ENCODE results near the gene NADSYN1. TPM values are rescaled to one million over a fixed set of nuclear protein-coding genes. Genes with fewer than 3 reads are reported as not detected.

NADSYN1 gene
- total RNA-seq, 3 donors from 2014 or later (not counting 1 experiment from before 2014, with no cell fraction given): 134 to 156 (median 150) TPM

DNA sequence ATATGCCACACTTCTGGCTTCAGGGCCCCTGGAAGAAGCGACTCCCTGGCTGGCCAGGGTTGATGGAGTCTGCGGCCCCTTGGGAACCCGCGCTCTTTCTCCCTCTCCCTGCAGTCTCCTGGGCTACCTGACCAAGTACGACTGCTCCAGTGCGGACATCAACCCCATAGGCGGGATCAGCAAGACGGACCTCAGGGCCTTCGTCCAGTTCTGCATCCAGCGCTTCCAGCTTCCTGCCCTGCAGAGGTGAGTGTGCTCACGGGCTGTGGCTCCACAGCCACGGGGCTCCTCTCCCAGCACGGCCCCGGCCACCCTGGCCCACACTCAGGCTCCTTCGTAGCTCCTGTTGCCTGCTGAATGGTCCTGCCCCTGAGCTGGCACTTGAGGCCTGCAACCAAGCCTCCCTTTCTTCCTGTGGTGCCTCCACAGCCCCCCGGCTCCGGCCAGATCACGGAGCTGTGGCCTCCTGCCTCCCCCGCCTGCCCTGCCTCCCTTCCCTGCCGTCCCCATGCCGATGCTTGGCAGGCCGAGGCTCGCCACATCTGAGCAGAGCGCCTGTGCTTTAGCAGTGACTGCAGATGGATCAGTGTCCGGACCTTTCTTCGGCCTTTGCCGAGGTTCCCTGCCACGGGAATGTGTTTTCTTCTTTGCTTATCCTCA, 37.9 kb downstream of the NADSYN1 start:
- no peak for TF ChIP-seq CTCF (IDR thresholded peaks at IDR 0.05)
- peaks cover 12% of the 10 kb centered on the region for H3K36me3 Mint-ChIP-seq
- intact Hi-C loops (cut with micrococcal nuclease): no loop called here
- H3K27ac ChIP-seq (ENCODE audit: low read length): no peak overlapping the region
- peaks cover 56% of the 10 kb centered on the region for H3K36me3 ChIP-seq (ENCODE audit: control insufficient read depth, insufficient read depth, low read length)
- H3K27ac Mint-ChIP-seq: peak overlapping the region in 1 of 2 donors; percentile 35
- ATAC-seq: no peak
- H3K9me3 Mint-ChIP-seq: no peaks in the 10 kb centered on the region
- H3K4me3 Mint-ChIP-seq: no peak overlapping the region
- H3K27me3 ChIP-seq (ENCODE audit: control insufficient read depth, insufficient read depth, low read length): no peaks in the 10 kb centered on the region
- peaks cover 0 to 8% of the 10 kb centered on the region in 2 donors for H3K4me1 Mint-ChIP-seq
- H3K4me1 ChIP-seq (ENCODE audit: control insufficient read depth, insufficient read depth, low read length): no peaks in the 10 kb centered on the region
- 98% methylated on average over 28 of the region's 28 CpGs for WGBS (ENCODE audit: insufficient coverage)
- no peak overlapping the region for H3K4me3 ChIP-seq (ENCODE audit: low read length)
- DNase-seq: peak in 1 of 2 donors; percentile 4
- H3K27me3 Mint-ChIP-seq (ENCODE audit: low read depth in 2 of 2): no peaks in the 10 kb centered on the region
- no peaks in the 10 kb centered on the region for H3K9me3 ChIP-seq (ENCODE audit: control insufficient read depth, insufficient read depth, low read length)

GRCh38 chr11:71491531-71491930, 38.5 kb downstream of the NADSYN1 start:
- no peak for ATAC-seq

GRCh38 chr11:71491940-71492339, 38.9 kb downstream of the NADSYN1 start:
- H3K4me1 ChIP-seq (ENCODE audit: control insufficient read depth, insufficient read depth, low read length): no peaks in the 10 kb centered on the region
- H3K4me1 Mint-ChIP-seq: no peaks in the 10 kb centered on the region
- no peak overlapping the region for H3K27ac Mint-ChIP-seq
- H3K9me3 Mint-ChIP-seq: no peaks in the 10 kb centered on the region
- H3K27me3 ChIP-seq (ENCODE audit: control insufficient read depth, insufficient read depth, low read length): no peaks in the 10 kb centered on the region
- 95% methylated on average over 9 of the region's 9 CpGs for WGBS (ENCODE audit: insufficient coverage)
- no peak for ATAC-seq
- intact Hi-C loops (cut with micrococcal nuclease): no loop called here
- TF ChIP-seq CTCF (IDR thresholded peaks at IDR 0.05): no peak
- no peak overlapping the region for H3K4me3 ChIP-seq (ENCODE audit: low read length)
- H3K9me3 ChIP-seq (ENCODE audit: control insufficient read depth, insufficient read depth, low read length): no peaks in the 10 kb centered on the region
- peaks cover 54% of the 10 kb centered on the region for H3K36me3 ChIP-seq (ENCODE audit: control insufficient read depth, insufficient read depth, low read length)
- DNase-seq: peak in 1 of 2 donors; percentile 7
- no peaks in the 10 kb centered on the region for H3K27me3 Mint-ChIP-seq (ENCODE audit: low read depth in 2 of 2)
- H3K27ac ChIP-seq (ENCODE audit: low read length): no peak overlapping the region
- H3K4me3 Mint-ChIP-seq: no peak overlapping the region
- peaks cover 8% of the 10 kb centered on the region for H3K36me3 Mint-ChIP-seq

More at GRCh38 chr11:71491531-71491930, 38.5 kb downstream of the NADSYN1 start:
- Histone ChIP-seq H3K4me1 (ENCODE audit: control insufficient read depth, insufficient read depth, low read length) (no peaks in the 10 kb centered on the region), H3K9me3 (ENCODE audit: control insufficient read depth, insufficient read depth, low read length) (no peaks in the 10 kb centered on the region), H3K27me3 (ENCODE audit: control insufficient read depth, insufficient read depth, low read length) (no peaks in the 10 kb centered on the region), H3K36me3 (ENCODE audit: control insufficient read depth, insufficient read depth, low read length) (peaks cover 50% of the 10 kb centered on the region), H3K27ac (ENCODE audit: low read length) (no peak overlapping the region), H3K4me3 (ENCODE audit: low read length) (no peak overlapping the region)
- peak in 1 of 2 donors; percentile 7 for DNase-seq
- no peaks in the 10 kb centered on the region for H3K9me3 Mint-ChIP-seq
- H3K36me3 Mint-ChIP-seq: peaks cover 8% of the 10 kb centered on the region
- intact Hi-C loops (cut with micrococcal nuclease): no loop called here
- WGBS (ENCODE audit: insufficient coverage): 97% methylated on average over 19 of the region's 19 CpGs
- H3K27me3 Mint-ChIP-seq (ENCODE audit: low read depth in 2 of 2): no peaks in the 10 kb centered on the region
- H3K27ac Mint-ChIP-seq: peak overlapping the region in 1 of 2 donors; percentile 35
- no peak for TF ChIP-seq CTCF (IDR thresholded peaks at IDR 0.05)
- no peak overlapping the region for H3K4me3 Mint-ChIP-seq
- H3K4me1 Mint-ChIP-seq: peaks cover 0 to under 1% of the 10 kb centered on the region in 2 donors

Measured in natural killer cell (primary cell).